HEK293 (cell line): ENCODE measurements around the gene TRIM29.

ENCODE experiments used
- CTCF ChIA-PET: fragments of 350-600 bp; formaldehyde crosslinking; extraction: SDS; loops from one replicate; lab custom pipeline; 2021; ENCODE audit warnings: antibody characterized with exemption; lab: Yijun Ruan, JAX
- POLR2A ChIA-PET: fragments of 300-600 bp; formaldehyde crosslinking; extraction: SDS; loops from one replicate; lab custom pipeline; 2020; ENCODE audit warnings: antibody characterized with exemption, inconsistent platforms; lab: Yijun Ruan, JAX
- H3K27ac ChIP-seq: fragments of 200-500 bp; sonication (Bioruptor generic); 2 replicates; pipeline ENCODE4 v1.5.1; 2014; ENCODE audit warnings: low read depth, low read length, control low read depth, inconsistent platforms; ENCODE audit errors: extremely low read depth
- H3K36me3 ChIP-seq, 2 experiments: fragments of 200-500 bp in 1 of 2; sonication (Bioruptor generic) in 1 of 2; 1 replicate in 1 of 2; 2 replicates in 1 of 2; pipeline ENCODE4 v1.5.1; 2014 to 2017; ENCODE audit warnings: inconsistent platforms in 2 of 2, low read length in 2 of 2; ENCODE audit not compliant: control insufficient read depth in 2 of 2, insufficient read depth in 1 of 2
- H3K4me1 ChIP-seq: fragments of 200-500 bp; sonication (Bioruptor generic); 2 replicates; pipeline ENCODE4 v1.5.1; 2014; ENCODE audit warnings: mild to moderate bottlenecking, low read length, inconsistent platforms; ENCODE audit not compliant: control insufficient read depth, insufficient read depth
- H3K4me3 ChIP-seq: 2 replicates; pipeline ENCODE4 v1.5.1; 2011; ENCODE audit warnings: low read depth, mild to moderate bottlenecking, control low read depth, low read length, moderate library complexity
- H3K9me3 ChIP-seq: fragments of 200-500 bp; sonication (Bioruptor generic); 2 replicates; pipeline ENCODE4 v1.5.1; 2014; ENCODE audit warnings: low read depth, low read length, inconsistent platforms; ENCODE audit not compliant: control insufficient read depth, insufficient read depth
- BCL11B ChIP-seq: fragments of 450-650 bp; formaldehyde crosslinking; IDR thresholded peaks from 2 replicates; pipeline ENCODE4 v1.5.1; 2016; ENCODE audit warnings: low read depth, missing biosample characterization, missing genetic modification characterization
- FEZF1 ChIP-seq: fragments of 450-650 bp; formaldehyde crosslinking; IDR thresholded peaks from 2 replicates; pipeline ENCODE4 v1.5.1; 2016; ENCODE audit warnings: missing biosample characterization, missing genetic modification characterization
- GFI1B ChIP-seq: fragments of 450-650 bp; formaldehyde crosslinking; IDR thresholded peaks from 2 replicates; pipeline ENCODE4 v1.5.1; 2016; ENCODE audit warnings: missing biosample characterization, missing genetic modification characterization
- OSR2 ChIP-seq: fragments of 450-650 bp; formaldehyde crosslinking; IDR thresholded peaks from 2 replicates; pipeline ENCODE4 v1.5.1; 2016; ENCODE audit warnings: missing biosample characterization, missing genetic modification characterization
- PRDM1 ChIP-seq: fragments of 450-650 bp; formaldehyde crosslinking; IDR thresholded peaks from 2 replicates; pipeline ENCODE4; 2016; ENCODE audit warnings: missing biosample characterization, missing genetic modification characterization
- PRDM4 ChIP-seq: fragments of 450-650 bp; formaldehyde crosslinking; IDR thresholded peaks from 2 replicates; pipeline ENCODE4 v1.5.1; 2017; ENCODE audit warnings: missing biosample characterization, missing genetic modification characterization
- RBAK ChIP-seq: fragments of 450-650 bp; formaldehyde crosslinking; IDR thresholded peaks from 2 replicates; pipeline ENCODE4 v1.5.1; 2016; ENCODE audit warnings: missing biosample characterization, missing genetic modification characterization
- REST ChIP-seq: fragments of 450-650 bp; formaldehyde crosslinking; IDR thresholded peaks from 2 replicates; pipeline ENCODE4 v1.5.1; 2016; ENCODE audit warnings: missing biosample characterization, missing genetic modification characterization
- ZBTB1 ChIP-seq: fragments of 450-650 bp; formaldehyde crosslinking; IDR thresholded peaks from 2 replicates; pipeline ENCODE4 v1.5.1; 2016; ENCODE audit warnings: missing biosample characterization, missing genetic modification characterization
- ZIC2 ChIP-seq: fragments of 450-650 bp; formaldehyde crosslinking; IDR thresholded peaks from 2 replicates; pipeline ENCODE4 v1.5.1; 2016; ENCODE audit warnings: missing biosample characterization, missing genetic modification characterization
- ZNF114 ChIP-seq: fragments of 450-650 bp; formaldehyde crosslinking; IDR thresholded peaks from 2 replicates; pipeline ENCODE4 v1.5.0; 2017; ENCODE audit warnings: missing biosample characterization, missing genetic modification characterization
- ZNF169 ChIP-seq: fragments of 450-650 bp; formaldehyde crosslinking; IDR thresholded peaks from 2 replicates; pipeline ENCODE4 v1.5.1; 2016; ENCODE audit warnings: missing biosample characterization, missing genetic modification characterization
- ZNF19 ChIP-seq: fragments of 450-650 bp; formaldehyde crosslinking; IDR thresholded peaks from 2 replicates; pipeline ENCODE4; 2016; ENCODE audit warnings: missing biosample characterization, missing genetic modification characterization, low read depth
- ZNF335 ChIP-seq: fragments of 450-650 bp; formaldehyde crosslinking; conservative IDR thresholded peaks from 2 replicates; pipeline ENCODE4 v1.5.1; 2016; ENCODE audit warnings: missing biosample characterization, missing genetic modification characterization
- ZNF391 ChIP-seq: fragments of 450-650 bp; formaldehyde crosslinking; IDR thresholded peaks from 2 replicates; pipeline ENCODE4 v1.5.1; 2016; ENCODE audit warnings: low read depth, missing biosample characterization, missing genetic modification characterization, borderline replicate concordance
- ZNF449 ChIP-seq: fragments of 450-650 bp; formaldehyde crosslinking; IDR thresholded peaks from 2 replicates; pipeline ENCODE4 v1.5.1; 2017; ENCODE audit warnings: missing biosample characterization, mild to moderate bottlenecking, missing genetic modification characterization, moderate library complexity
- ZNF518A ChIP-seq: fragments of 450-650 bp; formaldehyde crosslinking; conservative IDR thresholded peaks from 2 replicates; pipeline ENCODE4 v1.5.1; 2016; ENCODE audit warnings: low read depth, missing biosample characterization, missing genetic modification characterization
- ZNF600 ChIP-seq: fragments of 450-650 bp; formaldehyde crosslinking; IDR thresholded peaks from 2 replicates; pipeline ENCODE4 v1.5.1; 2016; ENCODE audit warnings: missing biosample characterization, missing genetic modification characterization

TRIM29 gene

GRCh38 chr11:120086651-120087050 lies 51.3 kb downstream of the TRIM29 start:
- Histone ChIP-seq H3K4me3 (no peak overlapping the region), H3K4me1 (no peaks in the 10 kb centered on the region), H3K9me3 (no peaks in the 10 kb centered on the region), H3K27ac (no peak overlapping the region), H3K36me3 (no peaks in the 10 kb centered on the region)
- CTCF ChIA-PET, result interaction anchor here (0.7 kb wide), 1 partner anchor 22 kb away, joined by 3 read pairs; no protein-coding TSS in a partner anchor
- POLR2A ChIA-PET, result no interaction called here
- TF ChIP-seq PRDM4 (tag by site-specific recombination) (no peak), ZIC2 (tag by site-specific recombination) (no peak), PRDM1 (tag by site-specific recombination) (no peak), RBAK (no peak), ZNF518A (tag by site-specific recombination) (no peak), ZNF449 (tag by site-specific recombination) (no peak), ZNF600 (tag by site-specific recombination) (no peak), ZNF391 (tag by site-specific recombination) (no peak), ZNF335 (no peak), OSR2 (tag by site-specific recombination) (no peak), GFI1B (tag by site-specific recombination) (no peak), BCL11B (tag by site-specific recombination) (no peak), ZBTB1 (tag by site-specific recombination) (no peak), FEZF1 (tag by site-specific recombination) (no peak), ZNF19 (tag by site-specific recombination) (no peak)
- TF ChIP-seq, all 188 proteins: peak for 0

- POLR2A ChIA-PET, result no interaction called here
- no peaks in the 10 kb centered on the region for H3K4me1 ChIP-seq
- CTCF ChIA-PET, result interaction anchor here (1.0 to 2.6 kb wide), 5 partner anchors 9 to 120 kb away, joined by 3 to 11 read pairs (median 4); no protein-coding TSS in a partner anchor
Measured at GRCh38 chr11:120079750-120080610, 57.9 kb downstream of the TRIM29 start.

More at GRCh38 chr11:120079750-120080610, 57.9 kb downstream of the TRIM29 start:
- Histone ChIP-seq H3K4me3 (no peak overlapping the region), H3K27ac (no peak overlapping the region), H3K36me3 (no peaks in the 10 kb centered on the region), H3K9me3 (no peaks in the 10 kb centered on the region)
- TF ChIP-seq ZNF114 (tag by site-specific recombination), result no peak
- no peak for TF ChIP-seq ZNF169 (tag by site-specific recombination)
- TF ChIP-seq REST (tag by site-specific recombination), result no peak
